OCI-LY3 (cell line): Measurements from ENCODE around the gene DGKB.

Experiments used
- EZH2phosphoT487 ChIP-seq: fragments of 200-600 bp; shearing (Covaris generic); IDR thresholded peaks from 2 replicates; pipeline ENCODE4 v1.6.1; 2018; ENCODE audit warnings: antibody characterized with exemption, mixed run types, low read depth
- TF ChIP-seq, protein P1 (sequence below): fragments of 200-600, 300-600 bp; sonication (generic); IDR thresholded peaks from 2 replicates; pipeline ENCODE4 v1.5.1; 2014; ENCODE audit warnings: antibody characterized with exemption, low read length, low read depth

DNA sequence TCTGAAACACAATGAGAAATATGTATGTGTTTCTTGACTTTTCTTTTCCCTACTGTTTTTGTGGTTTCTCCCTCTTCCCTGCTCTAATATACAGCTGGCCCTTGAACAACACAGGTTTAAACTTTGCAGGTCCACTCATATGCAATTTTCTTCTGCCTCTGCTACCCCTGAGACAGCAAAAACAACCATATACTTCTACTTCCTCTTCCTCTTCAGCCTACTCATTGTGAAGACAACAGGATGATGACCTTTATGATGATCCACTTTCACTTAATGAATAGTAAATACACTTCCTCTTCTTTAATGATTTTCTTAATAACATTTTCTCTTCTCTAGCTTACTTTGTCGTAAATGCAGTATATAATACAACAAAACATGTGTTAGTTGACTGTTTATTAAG, 35.0 kb upstream of the DGKB start:
- TF ChIP-seq, protein P1, sequence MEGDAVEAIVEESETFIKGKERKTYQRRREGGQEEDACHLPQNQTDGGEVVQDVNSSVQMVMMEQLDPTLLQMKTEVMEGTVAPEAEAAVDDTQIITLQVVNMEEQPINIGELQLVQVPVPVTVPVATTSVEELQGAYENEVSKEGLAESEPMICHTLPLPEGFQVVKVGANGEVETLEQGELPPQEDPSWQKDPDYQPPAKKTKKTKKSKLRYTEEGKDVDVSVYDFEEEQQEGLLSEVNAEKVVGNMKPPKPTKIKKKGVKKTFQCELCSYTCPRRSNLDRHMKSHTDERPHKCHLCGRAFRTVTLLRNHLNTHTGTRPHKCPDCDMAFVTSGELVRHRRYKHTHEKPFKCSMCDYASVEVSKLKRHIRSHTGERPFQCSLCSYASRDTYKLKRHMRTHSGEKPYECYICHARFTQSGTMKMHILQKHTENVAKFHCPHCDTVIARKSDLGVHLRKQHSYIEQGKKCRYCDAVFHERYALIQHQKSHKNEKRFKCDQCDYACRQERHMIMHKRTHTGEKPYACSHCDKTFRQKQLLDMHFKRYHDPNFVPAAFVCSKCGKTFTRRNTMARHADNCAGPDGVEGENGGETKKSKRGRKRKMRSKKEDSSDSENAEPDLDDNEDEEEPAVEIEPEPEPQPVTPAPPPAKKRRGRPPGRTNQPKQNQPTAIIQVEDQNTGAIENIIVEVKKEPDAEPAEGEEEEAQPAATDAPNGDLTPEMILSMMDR = no peak
- no peak for TF ChIP-seq EZH2phosphoT487
